Inferior parietal cortex (tissue), 1 donor: ENCODE data around the gene TMTC2.

Source experiments
- DNase-seq: peaks from one replicate; pipeline ENCODE4 v3.0.0-alpha.2; 2016; ENCODE audit errors: extremely low spot score

TMTC2 gene

GRCh38 chr12:82682326-82682725, 4.4 kb upstream of the TMTC2 start:
- no peak for DNase-seq

DNA sequence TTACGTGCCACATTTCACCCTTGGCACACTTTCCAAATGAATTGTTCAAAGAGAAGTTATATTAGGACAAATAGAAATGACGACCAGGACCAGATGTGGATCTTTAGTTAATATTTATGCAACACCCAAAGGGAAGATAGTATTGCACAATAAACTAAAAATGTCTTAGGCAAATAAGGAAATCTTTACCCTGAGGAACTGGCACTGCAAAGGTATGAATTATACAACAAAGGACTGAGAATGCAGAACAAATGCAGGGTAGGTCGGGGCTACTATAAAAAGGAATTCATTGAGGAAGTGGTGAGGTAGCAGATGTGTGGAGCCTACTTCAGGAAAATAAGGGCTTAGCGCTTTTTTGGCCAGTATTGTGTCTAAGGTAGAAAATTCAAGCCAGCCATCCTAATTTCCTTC, 3.9 kb upstream of the TMTC2 start:
- DNase-seq, result no peak

- peak; percentile 94 for DNase-seq
Measured at GRCh38 chr12:82685790-82686167, 927 bp upstream of the TMTC2 start.

- no peak for DNase-seq
Measured at GRCh38 chr12:82687021-82688011, 610 bp downstream of the TMTC2 start.

GRCh38 chr12:82688035-82688501, 1.4 kb downstream of the TMTC2 start:
- peak; percentile 58 for DNase-seq

DNA sequence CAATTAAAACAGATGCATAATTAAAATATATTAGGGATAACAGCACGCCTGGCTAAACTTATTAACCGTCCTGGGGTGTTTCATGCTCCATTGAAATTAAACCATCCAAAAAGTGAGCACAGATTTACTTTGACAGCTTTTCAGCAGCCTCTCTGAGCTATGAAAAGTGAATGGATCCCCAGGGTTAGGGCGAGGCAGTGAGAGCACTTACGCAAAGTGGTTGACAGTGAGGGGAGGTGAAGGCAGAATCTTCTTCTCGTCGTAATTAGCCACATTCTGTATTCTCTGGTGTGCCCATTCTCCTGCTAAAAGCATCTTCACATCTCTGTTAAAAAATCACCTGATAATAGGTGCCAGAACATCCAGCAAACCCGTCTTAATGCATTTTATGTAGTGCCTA, 1.9 kb downstream of the TMTC2 start:
- DNase-seq, result no peak

DNA sequence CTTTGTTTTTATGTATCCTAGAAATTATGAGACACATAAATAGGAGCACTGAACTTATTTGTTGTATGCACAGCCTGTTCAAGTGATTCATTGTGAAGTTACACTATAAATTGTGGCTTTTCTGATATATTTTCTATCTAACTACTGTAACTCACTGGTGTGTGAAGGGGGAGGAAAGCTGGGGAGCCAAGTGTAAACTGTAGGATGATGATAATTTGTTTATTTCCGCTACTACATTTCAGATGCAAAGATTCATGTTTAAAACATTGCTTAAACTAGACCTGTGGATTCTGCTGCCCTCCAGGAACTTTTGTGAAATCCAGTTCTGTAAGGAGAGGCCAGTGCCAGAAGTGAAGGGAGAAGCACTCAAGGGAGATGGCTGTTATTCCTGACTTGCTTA, 3.3 kb downstream of the TMTC2 start:
- DNase-seq, result no peak

DNA sequence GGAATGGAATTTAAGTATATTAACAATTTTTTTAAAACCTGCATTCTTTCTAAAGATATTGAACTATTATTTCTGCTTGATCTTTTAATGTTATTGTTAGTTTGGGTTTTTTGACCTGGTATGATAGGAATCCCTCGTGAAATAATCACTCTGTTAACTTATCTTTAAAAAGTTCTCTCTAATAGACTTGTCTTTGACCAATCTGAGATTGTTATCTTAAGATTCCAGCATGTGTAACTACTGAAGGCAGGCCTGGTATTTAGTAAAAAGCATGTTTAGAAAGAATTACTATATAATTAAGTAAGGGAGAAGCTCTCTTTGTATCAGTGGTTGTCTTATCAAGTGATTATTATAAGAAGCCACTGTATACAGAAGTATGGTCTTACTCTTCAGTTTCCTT, 4.8 kb downstream of the TMTC2 start:
- DNase-seq, result no peak

- no peak for DNase-seq
Measured at GRCh38 chr12:82694276-82694675, 7.6 kb downstream of the TMTC2 start.

DNA sequence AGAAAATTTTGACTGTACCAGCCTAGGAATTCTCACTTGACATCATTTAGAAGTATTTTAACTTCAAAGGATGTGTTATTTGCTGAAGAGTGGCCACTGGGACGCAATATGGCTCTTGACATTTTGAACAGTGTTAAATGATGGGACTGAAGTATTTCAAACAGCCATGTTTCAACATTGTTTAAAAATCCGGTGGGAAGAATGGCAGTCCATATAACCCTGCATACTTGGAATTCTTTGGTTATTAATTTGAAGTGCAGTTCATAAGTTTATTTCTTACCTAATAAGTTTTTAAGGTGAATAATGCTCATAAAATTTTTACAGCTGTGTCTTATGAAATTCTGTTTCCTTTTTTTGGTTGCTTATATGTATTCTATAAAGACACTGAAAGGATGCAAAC, 8.3 kb downstream of the TMTC2 start:
- no peak for DNase-seq

DNA sequence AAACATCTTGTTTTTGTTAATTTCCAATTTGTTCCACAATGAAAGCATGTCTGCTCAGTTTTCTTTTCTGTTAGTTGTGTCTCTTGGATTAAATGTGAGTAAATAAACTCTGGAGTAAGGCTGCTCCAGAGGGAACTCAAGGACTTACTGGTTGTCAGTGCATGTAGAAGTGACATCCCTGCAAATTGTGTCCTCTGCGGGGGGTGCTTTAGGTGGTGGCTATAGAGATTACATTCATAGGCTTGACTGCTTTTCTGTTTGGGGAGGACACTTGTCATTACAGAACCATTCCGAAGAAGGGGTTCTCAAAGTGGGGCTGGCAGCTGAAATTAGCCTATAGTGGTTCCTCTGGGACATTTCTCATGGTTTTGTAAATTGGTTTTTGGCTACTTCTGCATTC, 8.8 kb downstream of the TMTC2 start:
- no peak for DNase-seq

- no peak for DNase-seq
Measured at GRCh38 chr12:82696543-82696942, 9.8 kb downstream of the TMTC2 start.

DNA sequence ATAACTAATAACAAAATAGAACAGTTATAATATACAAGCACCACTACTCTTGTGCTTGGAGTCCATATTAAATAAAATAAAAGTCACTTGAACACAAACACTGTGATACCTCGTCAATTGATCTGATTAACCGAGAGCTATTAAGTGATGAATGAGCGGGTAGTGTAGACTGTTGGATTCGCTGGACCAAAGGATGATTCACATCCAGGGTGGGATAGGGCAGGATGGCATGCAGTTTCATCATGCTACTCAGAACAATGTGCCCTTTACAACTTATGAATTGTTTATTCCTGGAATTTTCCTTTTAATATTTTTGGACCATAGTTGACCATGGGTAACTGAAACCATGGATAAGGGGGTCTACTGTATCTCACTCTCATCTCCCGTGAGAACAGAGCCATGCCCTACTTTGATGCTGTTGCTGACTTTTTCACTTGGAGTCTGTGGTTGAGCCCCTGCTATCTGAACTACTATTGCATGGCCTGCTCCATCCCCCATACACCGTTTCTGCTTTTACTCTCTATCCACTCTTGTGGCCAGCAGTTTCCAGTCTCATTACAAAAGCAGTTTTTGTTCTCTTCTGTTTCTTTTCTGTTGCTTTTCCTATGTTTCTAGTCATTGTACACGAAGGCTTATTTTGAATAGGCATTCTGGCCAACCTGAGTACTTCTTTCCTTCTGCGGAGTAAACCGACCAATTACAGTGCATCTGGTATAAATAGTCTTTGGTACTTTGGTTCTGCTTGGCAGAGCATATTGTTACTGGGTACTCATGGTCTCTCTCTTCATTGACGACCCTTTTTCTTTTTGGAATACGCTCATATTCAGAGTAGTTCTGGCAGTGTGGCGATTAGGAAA, 12.2 kb downstream of the TMTC2 start:
- DNase-seq, result no peak

- DNase-seq, result no peak
Measured at GRCh38 chr12:82705774-82706173, 19.1 kb downstream of the TMTC2 start.

GRCh38 chr12:82708061-82708879, 21.6 kb downstream of the TMTC2 start:
- peak; percentile 70 for DNase-seq

DNA sequence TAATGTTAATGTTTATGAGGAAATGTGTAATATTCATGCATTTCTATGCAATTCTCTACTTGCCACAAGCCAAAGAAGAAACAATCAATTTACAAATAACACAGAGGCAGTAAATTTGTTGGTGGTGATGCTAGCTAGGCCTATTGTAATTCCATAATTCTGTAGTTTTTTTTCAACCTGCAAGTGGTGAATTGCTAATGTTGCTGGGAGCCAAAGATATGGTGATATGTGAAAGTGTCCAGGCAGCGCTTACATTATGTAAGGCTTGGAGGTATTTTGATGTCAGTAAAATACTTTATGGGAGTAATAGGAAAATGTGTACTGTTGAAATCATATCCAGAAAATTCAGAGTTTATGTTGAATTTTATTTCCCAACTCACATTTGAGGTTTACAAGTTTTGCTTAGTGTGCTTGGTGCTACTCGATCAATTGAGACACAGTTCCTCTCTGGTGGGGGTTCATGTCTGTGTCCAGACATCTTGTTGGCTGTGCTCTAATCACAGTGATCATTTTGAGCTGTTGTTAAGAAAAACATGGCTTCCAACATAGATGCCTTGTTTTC, 23.2 kb downstream of the TMTC2 start:
- DNase-seq, result no peak

GRCh38 chr12:82710741-82711140, 24.0 kb downstream of the TMTC2 start:
- no peak for DNase-seq

DNA sequence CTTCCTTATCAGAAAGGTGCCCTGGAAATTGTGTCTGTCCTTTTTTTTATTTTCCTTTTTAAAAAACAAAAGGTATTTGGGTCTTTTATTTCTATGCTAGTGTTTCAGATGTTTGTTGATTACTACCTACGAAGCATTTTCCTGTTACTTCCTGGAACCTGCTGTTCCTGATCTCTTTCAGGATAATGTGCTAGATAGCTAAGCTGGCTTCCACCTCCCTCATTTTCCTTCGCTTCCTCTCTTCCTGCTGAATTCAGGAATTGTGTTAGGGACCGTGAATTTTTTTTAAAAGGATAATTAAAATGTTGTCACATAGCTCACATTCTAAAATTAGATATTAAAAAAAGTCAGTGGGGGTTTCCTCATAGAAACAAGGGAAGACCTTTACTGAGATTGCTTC, 27.7 kb downstream of the TMTC2 start:
- DNase-seq, result no peak

DNA sequence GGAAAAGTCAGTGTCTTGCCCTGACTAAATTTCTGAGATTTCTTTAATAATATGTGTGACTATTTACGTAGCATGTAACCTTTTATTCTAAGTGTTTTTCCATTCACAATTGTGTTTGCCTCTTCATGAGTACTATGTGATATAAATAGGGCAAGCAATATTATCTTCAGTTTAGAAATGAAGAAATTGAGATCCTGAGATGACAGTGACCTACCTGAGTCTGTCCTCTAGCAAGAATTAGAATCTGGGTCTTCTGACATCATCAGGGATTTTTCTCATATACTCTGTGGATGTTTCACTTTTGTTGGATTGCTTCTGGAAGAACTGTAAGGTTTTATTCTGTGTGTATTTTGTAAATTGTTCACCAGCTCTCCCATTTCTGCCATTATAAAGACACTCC, 35.0 kb downstream of the TMTC2 start:
- no peak for DNase-seq

GRCh38 chr12:82723093-82723492, 36.4 kb downstream of the TMTC2 start:
- no peak for DNase-seq

DNA sequence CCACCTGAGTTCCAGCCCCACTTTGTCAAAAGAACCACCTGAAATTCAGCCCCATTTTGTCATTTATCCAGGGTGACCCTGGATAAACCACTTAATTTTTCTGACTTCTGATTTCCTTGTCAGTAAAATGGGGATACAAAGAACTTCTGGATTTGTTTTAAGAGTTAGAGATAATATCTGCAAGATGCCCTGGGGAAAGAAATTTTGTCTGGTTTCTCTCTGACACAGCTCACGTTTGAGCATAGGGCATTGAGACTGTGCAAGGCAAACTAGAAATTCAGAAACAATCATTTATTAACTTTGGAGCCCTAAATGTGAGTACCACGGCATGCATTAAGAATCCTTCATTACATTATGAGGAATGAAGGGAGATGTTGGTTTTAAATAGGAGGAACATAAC, 37.2 kb downstream of the TMTC2 start:
- no peak for DNase-seq
